Muscle of back (tissue), 11 donors: ENCODE measurements around the gene WNT7B. TPM values are rescaled to one million over a fixed set of nuclear protein-coding genes. Genes with fewer than 3 reads are reported as not detected.
A peak's percentile ranks its signal among the peaks of the same experiment; 100 is the strongest.

ENCODE experiments used
- DNase-seq, 3 donors: peaks; one replicate each; pipeline versions ENCODE4 v3.0.0 to v3.0.0-alpha.2; 2013
- polyA plus RNA-seq, 10 donors: library from polyadenylated mRNA; unstranded; fragments of 120-200 nt; gene quantifications; one replicate each; pipeline ENCODE4 v1.2.1, GENCODE V29; 2013; ENCODE audit not compliant: insufficient read length in 10 of 10

Gene WNT7B
- polyA plus RNA-seq, 10 donors: 0.07 to 4.9 (median 0.08) TPM

DNA sequence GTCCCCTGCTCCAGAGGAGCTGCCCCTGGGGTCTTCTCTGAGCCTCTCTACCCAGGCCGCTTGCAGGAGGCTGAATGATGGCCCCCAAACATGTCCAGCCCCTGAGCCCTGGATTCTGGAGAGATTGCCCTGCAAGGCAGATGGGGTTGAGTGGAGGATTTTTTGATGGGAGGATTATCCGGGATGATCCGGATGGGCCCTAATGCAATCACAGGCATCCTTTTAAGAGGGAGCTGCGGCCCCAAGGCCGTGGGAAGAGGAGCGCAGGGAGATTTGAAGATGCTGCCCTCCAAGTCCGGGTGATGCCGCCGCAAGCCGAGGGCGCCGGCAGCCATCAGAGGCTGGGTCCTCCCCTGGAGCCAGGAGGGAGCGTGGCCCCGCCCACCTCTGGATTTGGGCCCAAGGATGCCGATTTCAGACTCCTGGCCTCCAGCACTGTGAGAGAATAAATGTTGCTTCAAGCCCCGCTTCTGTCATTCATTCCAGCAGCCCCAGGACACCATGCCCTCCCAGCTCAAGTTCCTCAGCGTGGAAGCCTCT is 66.0 kb downstream of the WNT7B start:
- DNase-seq: no peak

DNA sequence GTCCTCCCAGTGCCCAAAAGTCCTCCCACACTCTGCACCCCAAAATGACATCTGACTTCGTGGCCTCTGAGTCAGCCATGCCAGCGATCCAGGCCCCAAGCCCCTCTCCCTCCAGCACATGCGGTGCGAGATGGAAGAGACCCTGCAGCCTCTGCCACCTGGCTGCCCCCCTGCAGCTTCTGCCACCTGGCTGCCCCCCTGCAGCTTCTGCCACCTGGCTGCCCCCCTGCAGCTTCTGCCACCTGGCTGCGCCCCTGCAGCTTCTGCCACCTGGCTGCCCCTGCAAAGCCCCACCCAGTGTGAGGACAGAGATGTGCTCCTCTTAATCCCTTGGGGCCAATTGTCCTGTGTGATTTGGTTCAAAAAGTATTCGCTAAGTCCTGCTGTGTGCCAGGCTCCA is 68.0 kb downstream of the WNT7B start:
- DNase-seq: no peak

DNA sequence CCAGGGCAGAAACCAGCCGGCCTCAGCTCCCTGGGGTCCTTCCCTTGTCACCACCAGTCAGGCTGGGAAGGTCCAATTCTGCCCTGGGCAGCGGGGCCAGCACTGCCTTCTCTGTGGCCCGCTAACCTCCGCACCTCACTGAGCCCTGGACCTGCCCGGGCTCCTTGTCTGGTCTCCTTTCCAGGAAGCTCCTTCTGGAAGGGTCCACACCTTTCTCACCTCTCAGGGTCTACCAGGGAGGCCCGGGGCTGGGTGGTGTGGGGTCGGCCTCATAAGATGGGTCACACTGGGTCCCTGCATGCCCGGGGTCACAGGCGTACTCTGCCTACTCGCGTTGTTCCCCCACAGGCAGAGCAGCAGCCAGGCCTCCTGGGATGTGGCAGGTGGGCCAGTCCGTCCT is 69.0 kb downstream of the WNT7B start:
- DNase-seq: no peak

GRCh38 chr22:45907378-45907777 is 69.6 kb downstream of the WNT7B start:
- DNase-seq: no peak

- no peak for DNase-seq
These were observed 70.0 kb downstream of the WNT7B start for GRCh38 chr22:45906946-45907345.

DNA sequence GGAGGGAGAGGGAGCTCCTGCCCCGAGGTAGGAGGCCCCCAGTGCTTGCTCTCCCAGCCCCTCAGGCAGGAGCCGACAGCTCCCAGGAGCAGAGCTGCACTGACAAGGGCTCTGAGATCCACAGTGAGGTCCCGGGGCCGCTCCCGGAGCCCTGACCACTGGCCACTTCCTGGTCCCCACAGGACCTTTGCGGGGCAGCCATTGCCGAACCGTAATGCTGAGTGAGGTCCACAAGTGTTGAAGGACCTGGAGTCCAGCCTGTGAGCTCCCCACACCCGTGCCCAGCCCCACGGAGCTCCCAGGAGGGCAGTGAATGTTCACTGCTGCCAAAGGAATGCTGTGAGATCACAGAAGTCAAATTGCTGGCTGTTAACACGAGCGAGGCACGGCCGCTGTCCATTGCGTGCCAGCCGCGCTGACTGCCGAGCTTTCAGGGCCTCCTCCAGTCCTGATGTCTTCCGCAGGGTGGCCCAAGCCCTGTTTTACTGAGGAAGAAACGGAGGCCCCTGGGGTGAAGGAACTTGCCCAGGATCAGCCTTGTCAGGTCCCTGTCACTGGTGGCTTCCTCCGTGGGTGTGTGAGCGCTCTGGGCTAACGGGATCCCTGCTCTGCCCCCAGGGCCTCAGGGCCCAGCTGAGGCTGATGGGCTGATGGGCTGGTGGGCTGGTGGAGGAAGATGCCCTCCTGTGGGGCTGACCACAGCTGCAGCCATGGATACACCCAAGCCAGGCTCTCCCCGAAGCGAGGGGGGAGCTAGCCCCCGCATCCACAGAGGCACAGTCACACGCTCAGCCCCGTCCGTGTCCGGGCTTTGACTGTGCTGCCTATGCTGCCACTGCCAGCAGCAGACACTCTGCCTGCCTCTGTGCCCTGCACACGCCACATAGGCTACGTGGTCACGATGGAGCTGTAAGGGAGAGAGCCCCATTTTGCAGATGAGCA is 70.8 kb downstream of the WNT7B start:
- DNase-seq: peak in 1 of 3 donors; percentile 30

DNA sequence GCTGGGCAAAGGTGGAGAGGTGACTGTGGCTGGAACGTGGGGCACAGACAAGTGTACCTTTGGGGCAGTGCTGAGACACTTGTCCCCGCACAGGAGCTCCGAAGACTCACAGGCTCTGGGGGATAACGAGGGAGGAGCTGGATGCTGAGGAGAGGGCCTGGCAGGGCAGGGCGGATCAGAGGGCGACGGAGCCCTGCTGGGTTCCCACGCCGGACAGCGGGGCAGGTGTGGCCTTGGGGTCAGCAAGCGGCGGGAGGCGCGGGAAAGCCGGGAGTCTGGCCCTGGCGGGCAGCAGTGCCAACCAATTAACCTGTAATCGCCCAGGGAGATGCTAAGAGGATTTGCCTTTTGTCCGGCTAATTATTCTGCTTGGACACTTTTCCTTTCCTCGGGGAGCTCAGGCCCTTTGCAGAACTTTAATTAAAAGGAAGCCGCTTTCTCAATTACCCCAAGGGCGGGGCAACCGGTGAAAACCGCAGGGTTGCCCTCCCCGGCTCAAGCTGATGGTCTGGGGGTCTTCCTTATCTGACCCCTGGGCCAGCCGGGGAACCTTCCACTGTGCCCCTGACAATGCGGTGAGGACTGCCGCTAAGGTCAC is 71.5 kb downstream of the WNT7B start:
- DNase-seq: no peak

GRCh38 chr22:45904236-45904635 is 72.7 kb downstream of the WNT7B start:
- DNase-seq: no peak

- no peak for DNase-seq
These were observed 73.4 kb downstream of the WNT7B start for GRCh38 chr22:45903355-45904135.

- DNase-seq: no peak
These were observed 79.2 kb downstream of the WNT7B start for GRCh38 chr22:45897736-45898135.

DNA sequence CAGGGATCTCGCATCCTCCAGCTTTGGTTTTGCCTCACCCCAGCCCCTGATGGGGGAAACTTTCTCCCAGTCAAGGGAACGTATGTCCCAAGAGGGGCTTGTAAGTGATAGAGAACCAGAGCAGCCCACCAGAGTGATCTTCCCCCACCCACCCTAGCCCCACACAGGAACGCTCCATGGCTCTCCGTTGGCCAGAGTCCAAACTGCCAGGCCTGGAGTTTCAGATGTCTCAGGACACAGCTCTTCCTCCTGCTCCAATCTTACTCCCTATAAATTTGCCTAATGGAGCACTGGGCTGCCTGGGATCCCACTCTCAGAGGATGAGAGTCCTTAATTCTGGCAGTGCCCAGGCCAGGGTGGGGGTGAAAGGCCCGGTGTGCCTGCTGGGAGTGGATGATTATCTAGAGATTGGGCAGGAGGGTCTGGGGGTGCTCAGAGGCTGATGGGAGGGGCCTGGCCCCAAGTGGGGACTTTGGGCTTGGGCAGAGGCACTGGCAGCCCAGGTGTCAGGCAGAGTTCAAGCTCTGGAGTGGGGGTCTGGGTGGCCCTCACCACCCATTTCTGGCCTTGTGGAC is 79.9 kb downstream of the WNT7B start:
- DNase-seq: no peak

DNA sequence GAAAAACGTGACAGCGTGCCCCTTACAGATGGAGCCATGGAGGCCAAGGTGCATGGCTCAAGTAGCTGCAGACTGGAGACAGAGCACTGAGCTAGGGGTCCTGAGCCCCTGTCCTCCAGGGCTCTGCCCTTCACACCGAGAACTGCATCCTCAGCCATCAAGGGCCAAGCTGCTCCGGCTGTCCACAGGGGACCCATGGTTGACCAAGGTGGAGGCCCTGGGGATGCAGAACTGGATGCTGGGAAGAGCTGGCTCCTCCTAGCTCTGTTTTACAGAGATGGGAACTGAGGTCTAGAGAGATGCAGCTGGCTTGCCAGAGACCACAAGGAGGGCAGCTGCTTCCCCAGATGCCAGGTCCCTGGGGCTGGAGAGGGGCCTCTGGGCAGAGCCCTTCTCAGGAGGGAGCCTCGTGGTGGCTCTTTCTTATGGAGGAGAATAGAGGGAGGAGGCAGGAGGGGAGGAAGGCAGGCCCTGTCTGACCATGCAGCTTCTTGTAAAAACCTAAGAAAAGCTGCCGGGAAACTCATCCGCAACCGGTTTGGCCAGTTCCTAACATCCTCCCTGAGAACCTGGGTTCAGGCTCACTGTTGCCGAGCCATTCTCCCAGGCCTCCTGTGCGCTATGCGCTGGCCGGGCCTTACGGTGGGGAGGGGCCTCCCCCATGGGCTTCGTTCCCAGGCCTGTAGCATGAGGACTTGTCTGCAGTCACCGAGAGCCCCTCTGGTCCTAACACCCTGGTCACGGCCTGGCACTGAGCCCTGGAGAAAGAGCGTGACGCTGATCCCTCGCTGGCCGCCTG is 80.6 kb downstream of the WNT7B start:
- DNase-seq: peak in 1 of 3 donors; percentile 48

- no peak for DNase-seq
These were observed 81.4 kb downstream of the WNT7B start for GRCh38 chr22:45895436-45896152.

DNA sequence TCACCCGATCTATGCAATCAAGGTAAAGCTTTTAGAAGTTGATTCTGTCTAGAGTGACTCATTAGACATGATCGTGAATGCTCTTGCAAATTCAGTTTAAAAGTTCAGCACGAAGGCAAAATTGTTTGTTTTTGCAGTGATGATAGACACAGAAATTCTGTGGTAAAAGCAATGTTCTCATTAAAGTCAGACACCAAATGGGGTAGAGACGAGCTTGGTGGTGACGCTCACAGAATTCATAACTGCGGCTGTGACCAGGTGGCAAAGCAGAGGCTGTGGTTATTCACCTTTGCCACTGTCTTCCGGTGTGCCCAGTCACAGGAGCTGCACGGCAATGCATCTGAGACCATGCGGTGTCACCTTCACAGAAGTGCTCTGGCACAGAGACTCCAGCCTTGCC is 83.4 kb downstream of the WNT7B start:
- no peak for DNase-seq

DNA sequence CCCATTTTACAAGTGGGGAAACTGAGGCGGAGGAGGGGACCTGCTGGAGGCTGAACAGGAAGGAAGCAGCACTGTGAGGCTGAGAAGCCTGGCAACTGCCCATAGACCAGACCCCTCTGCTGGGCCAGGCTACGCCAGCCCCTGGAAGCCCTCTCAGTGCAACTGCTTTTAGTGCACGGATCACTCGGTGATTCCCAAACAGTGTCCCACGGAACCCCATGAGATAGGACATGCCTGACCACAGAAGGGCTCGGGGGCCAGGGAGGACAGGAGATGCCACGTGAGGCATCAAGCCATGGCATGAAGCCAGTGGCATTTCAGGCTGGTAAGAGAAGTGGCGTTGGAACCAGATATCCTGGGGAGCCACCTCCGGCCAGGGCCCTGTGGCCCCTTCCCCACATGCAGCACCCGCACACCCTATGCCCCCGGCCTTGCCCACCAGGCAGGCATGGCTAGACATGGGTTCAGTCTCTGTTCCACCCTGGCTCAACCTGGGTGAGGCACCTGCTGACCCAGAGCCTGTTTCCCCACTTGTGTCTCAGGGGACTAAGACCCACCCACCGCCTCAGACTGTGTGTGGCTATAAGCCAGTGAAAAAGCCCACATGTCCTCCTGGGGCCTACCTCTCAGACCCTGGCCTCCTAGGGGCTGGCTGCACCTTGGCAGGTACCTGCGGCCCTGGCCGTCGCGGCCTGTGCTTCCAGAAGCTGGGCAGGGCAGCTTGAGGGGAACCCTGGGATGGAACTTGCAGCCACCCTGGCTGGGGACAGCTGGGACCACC is 84.1 kb downstream of the WNT7B start:
- DNase-seq: no peak

DNA sequence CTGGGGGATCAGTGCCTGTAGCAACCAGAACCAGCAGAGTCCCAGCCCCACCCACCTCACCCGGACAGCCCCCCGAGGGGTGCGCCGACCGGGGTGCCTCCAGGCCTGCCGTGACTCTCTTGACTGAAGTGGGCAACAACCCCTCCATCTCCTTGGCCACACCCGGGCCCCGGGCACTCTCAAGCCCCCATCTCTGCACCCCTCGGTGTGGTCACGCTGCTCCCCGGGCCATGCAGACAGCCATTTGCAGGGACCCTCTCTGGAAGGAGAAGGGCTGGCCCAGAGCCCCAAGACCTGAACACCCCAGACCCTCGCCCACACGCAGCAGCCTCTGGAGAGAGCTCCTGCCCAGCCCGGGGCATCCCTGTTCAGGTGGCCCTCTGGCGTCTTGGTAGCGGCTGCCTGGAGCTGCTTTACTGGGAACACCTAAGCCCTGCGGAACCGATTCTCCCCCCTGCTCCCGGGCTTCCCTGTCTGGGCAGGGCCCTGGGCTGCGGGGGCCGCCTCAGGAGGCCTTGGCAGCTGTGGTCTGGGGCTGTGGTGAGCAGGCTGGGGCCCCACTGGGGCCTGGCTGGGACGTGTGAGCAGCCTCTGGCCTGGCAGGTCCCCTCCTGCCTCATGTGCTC is 84.9 kb downstream of the WNT7B start:
- no peak for DNase-seq

- no peak for DNase-seq
These were observed 85.4 kb downstream of the WNT7B start for GRCh38 chr22:45891471-45891995.

DNA sequence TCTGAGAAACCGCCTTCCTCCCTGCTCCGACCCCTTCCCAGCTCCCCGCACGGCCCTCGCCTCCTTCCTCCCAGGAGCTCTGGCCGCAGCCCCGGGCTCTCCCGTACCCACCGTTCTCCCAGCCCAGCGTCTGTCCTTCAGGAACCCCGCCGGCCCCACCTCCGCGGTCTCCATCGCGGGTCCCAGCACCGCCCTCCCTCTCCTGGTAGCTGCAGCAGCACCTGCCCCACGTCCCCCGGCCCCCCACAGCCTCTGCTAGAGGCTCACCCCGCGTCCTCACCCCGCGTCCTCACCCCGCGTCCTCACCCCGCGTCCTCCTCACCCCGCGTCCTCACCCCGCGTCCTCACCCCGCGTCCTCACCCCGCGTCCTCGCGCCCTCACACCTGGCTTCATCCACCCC is 85.9 kb downstream of the WNT7B start:
- DNase-seq: no peak

- DNase-seq: no peak
These were observed 86.7 kb downstream of the WNT7B start for GRCh38 chr22:45890351-45890635.
